ENCODE data around the gene FAR2. TPM values are rescaled to one million over a fixed set of nuclear protein-coding genes. Genes with fewer than 3 reads are reported as not detected.

FAR2 gene
- total RNA-seq, 4 donors from 2014 or later, result 7.4 to 45.4 (median 17.9) TPM

- intact Hi-C loops (cut with DNase I; ENCODE audit: low total_unique reads), result no loop called here
- DNase-seq (ENCODE audit: low spot score in 2 of 2), result no peak
- TF ChIP-seq POLR2A (IDR thresholded peaks at IDR 0.05) (no peak), CTCF (IDR thresholded peaks at IDR 0.05) (no peak)
- no peak overlapping the region for H3K4me3 ChIP-seq (ENCODE audit: low read depth, poor library complexity, severe bottlenecking)
- 88 to 89% methylated on average over 4 of the region's 4 CpGs for WGBS, 2 donors
These were observed 160.3 kb downstream of the FAR2 start for GRCh38 chr12:29309320-29309902.

GRCh38 chr12:29310899-29311298, 161.8 kb downstream of the FAR2 start:
- no peak overlapping the region for H3K4me3 ChIP-seq (ENCODE audit: low read depth, poor library complexity, severe bottlenecking)
- TF ChIP-seq POLR2A (IDR thresholded peaks at IDR 0.05) (no peak), CTCF (IDR thresholded peaks at IDR 0.05) (no peak)
- no peak for DNase-seq (ENCODE audit: low spot score in 2 of 2)
- intact Hi-C loops (cut with DNase I; ENCODE audit: low total_unique reads), result no loop called here
- 95 to 97% methylated on average over 4 of the region's 4 CpGs for WGBS, 2 donors

GRCh38 chr12:29314416-29314815, 165.3 kb downstream of the FAR2 start:
- no peak for DNase-seq (ENCODE audit: low spot score in 2 of 2)
- 24% methylated on average over 2 of the region's 2 CpGs for WGBS, 2 donors
- no peak for TF ChIP-seq CTCF (IDR thresholded peaks at IDR 0.05)
- no peak for TF ChIP-seq POLR2A (IDR thresholded peaks at IDR 0.05)
- H3K4me3 ChIP-seq (ENCODE audit: low read depth, poor library complexity, severe bottlenecking), result no peak overlapping the region
- intact Hi-C loops (cut with DNase I; ENCODE audit: low total_unique reads), result no loop called here

GRCh38 chr12:29316752-29317151, 167.7 kb downstream of the FAR2 start:
- DNase-seq (ENCODE audit: low spot score in 2 of 2), result no peak
- no peak for TF ChIP-seq POLR2A (IDR thresholded peaks at IDR 0.05)
- no peak for TF ChIP-seq CTCF (IDR thresholded peaks at IDR 0.05)
- 51 to 61% methylated on average over 4 of the region's 4 CpGs for WGBS, 2 donors
- intact Hi-C loops (cut with DNase I; ENCODE audit: low total_unique reads), result no loop called here
- H3K4me3 ChIP-seq (ENCODE audit: low read depth, poor library complexity, severe bottlenecking), result no peak overlapping the region

- WGBS, 2 donors, result 34 to 38% methylated on average over 8 of the region's 8 CpGs
- TF ChIP-seq POLR2A (IDR thresholded peaks at IDR 0.05) (no peak), CTCF (IDR thresholded peaks at IDR 0.05) (no peak)
- DNase-seq (ENCODE audit: low spot score in 2 of 2), result peak in 1 of 2 donors; percentile 62
- H3K4me3 ChIP-seq (ENCODE audit: low read depth, poor library complexity, severe bottlenecking), result no peak overlapping the region
- intact Hi-C loops (cut with DNase I; ENCODE audit: low total_unique reads), result no loop called here
These were observed 168.7 kb downstream of the FAR2 start for GRCh38 chr12:29317556-29318363.
